Osteocyte (in vitro differentiated cells): ENCODE measurements around the gene SERBP1. TPM values are rescaled to one million over a fixed set of nuclear protein-coding genes. Genes with fewer than 3 reads are reported as not detected.

Source experiments
- DNase-seq: peaks from one replicate; pipeline ENCODE4 v3.0.0; 2021; ENCODE audit warnings: mixed read lengths; ENCODE audit not compliant: unreplicated experiment; ENCODE audit errors: extremely low spot score
- H3K27ac Mint-ChIP-seq: one replicate; pipeline ENCODE4 v1.8.0; 2021; ENCODE audit warnings: mild to moderate bottlenecking, mixed read lengths; ENCODE audit not compliant: unreplicated experiment
- H3K27me3 Mint-ChIP-seq: one replicate; pipeline ENCODE4 v1.8.0; 2021; ENCODE audit warnings: mixed read lengths; ENCODE audit not compliant: unreplicated experiment
- H3K36me3 Mint-ChIP-seq: one replicate; pipeline ENCODE4 v1.8.0; 2021; ENCODE audit warnings: mixed read lengths; ENCODE audit not compliant: unreplicated experiment
- H3K4me1 Mint-ChIP-seq: one replicate; pipeline ENCODE4 v1.8.0; 2021; ENCODE audit warnings: mixed read lengths; ENCODE audit not compliant: unreplicated experiment
- H3K4me3 Mint-ChIP-seq: one replicate; pipeline ENCODE4 v1.8.0; 2021; ENCODE audit warnings: mild to moderate bottlenecking, moderate library complexity, mixed read lengths; ENCODE audit not compliant: unreplicated experiment
- H3K9me3 Mint-ChIP-seq: one replicate; pipeline ENCODE4 v1.8.0; 2021; ENCODE audit warnings: mixed read lengths; ENCODE audit not compliant: unreplicated experiment
- total RNA-seq: library from RNA; stranded (reverse); gene quantifications from 2 replicates; pipeline ENCODE4 v1.2.1, GENCODE V29; 2021
- TF ChIP-seq, protein P1 (sequence below): fragments of 200-600 bp; sonication (generic); IDR thresholded peaks from 2 replicates; pipeline ENCODE4 v1.5.0; 2021; ENCODE audit warnings: antibody characterized with exemption, mild to moderate bottlenecking, moderate library complexity

The SERBP1 gene
- total RNA-seq, 1 donor from 2014 or later = 182 TPM

DNA sequence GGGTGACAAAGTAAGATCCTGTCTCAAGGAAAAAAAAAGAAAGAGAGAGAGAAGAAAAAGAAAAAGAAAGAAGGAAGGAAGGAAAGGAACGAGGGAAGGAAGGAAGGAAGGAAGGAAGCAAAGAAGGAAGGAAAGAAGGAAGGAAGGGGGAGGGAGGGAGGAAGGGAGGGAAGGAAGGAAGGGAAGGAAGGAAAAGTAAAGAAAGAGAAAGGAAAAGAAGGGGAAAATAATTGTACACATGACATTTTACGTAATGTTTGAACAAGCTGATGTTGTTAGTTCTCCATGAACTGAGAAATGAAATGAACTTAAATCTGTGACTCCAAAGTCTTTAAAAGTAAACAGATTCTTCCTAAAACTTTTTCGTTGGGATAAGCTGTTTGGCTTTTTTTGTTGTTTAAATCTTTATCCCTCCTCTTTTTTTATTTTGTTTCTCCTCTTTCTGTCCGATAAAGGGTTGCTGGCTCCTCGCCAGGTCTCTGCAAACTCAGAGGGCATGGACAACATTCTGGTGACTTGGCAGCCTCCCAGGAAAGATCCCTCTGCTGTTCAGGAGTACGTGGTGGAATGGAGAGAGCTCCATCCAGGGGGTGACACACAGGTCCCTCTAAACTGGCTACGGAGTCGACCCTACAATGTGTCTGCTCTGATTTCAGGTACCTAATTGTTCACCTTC is 62.7 kb downstream of the SERBP1 start:
- Mint-ChIP-seq H3K4me1 (peaks cover 5% of the 10 kb centered on the region), H3K36me3 (no peaks in the 10 kb centered on the region), H3K27me3 (no peaks in the 10 kb centered on the region), H3K9me3 (no peaks in the 10 kb centered on the region), H3K4me3 (no peak overlapping the region), H3K27ac (no peak overlapping the region)
- TF ChIP-seq, protein P1, sequence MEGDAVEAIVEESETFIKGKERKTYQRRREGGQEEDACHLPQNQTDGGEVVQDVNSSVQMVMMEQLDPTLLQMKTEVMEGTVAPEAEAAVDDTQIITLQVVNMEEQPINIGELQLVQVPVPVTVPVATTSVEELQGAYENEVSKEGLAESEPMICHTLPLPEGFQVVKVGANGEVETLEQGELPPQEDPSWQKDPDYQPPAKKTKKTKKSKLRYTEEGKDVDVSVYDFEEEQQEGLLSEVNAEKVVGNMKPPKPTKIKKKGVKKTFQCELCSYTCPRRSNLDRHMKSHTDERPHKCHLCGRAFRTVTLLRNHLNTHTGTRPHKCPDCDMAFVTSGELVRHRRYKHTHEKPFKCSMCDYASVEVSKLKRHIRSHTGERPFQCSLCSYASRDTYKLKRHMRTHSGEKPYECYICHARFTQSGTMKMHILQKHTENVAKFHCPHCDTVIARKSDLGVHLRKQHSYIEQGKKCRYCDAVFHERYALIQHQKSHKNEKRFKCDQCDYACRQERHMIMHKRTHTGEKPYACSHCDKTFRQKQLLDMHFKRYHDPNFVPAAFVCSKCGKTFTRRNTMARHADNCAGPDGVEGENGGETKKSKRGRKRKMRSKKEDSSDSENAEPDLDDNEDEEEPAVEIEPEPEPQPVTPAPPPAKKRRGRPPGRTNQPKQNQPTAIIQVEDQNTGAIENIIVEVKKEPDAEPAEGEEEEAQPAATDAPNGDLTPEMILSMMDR = peak; percentile 12
- no peak for DNase-seq

GRCh38 chr1:67361641-67362040 is 68.6 kb downstream of the SERBP1 start:
- Mint-ChIP-seq H3K9me3 (no peaks in the 10 kb centered on the region), H3K4me3 (no peak overlapping the region), H3K4me1 (no peaks in the 10 kb centered on the region), H3K36me3 (no peaks in the 10 kb centered on the region), H3K27me3 (no peaks in the 10 kb centered on the region), H3K27ac (no peak overlapping the region)
- TF ChIP-seq, protein P1 = no peak
- no peak for DNase-seq

DNA sequence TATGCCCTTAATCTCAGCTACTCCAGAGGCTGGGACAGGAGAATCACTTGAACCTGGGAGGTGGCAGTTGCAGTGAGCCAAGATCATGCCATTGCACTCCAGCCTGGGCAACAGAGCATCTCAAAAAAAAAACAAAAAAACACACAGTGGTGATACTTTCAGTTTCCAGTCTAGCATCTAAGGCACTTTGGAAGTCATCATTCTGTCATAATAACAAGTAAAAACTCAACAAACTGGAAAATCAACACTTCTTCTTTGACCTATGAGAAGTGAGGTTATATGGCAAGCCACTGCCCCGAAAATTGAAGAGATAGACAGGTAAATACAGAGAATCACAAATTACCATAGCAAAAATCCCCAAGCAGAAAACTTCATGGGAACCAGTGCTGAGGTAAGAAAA is 70.6 kb downstream of the SERBP1 start:
- Mint-ChIP-seq H3K36me3 (no peaks in the 10 kb centered on the region), H3K9me3 (no peaks in the 10 kb centered on the region), H3K27ac (no peak overlapping the region), H3K27me3 (no peaks in the 10 kb centered on the region), H3K4me1 (peaks cover 5% of the 10 kb centered on the region), H3K4me3 (no peak overlapping the region)
- DNase-seq = no peak
- TF ChIP-seq, protein P1 = no peak

Other genes with a start within 250 kb of the SERBP1 start
- gene IL12RB2, start 122.5 kb downstream of the SERBP1 start, total RNA-seq = not detected in 2 replicates